HEK293 (cell line): ENCODE results near the gene DMKN.

ENCODE experiments used
- CTCF ChIA-PET: fragments of 350-600 bp; formaldehyde crosslinking; extraction: SDS; loops from one replicate; lab custom pipeline; 2021; ENCODE audit warnings: antibody characterized with exemption; lab: Yijun Ruan, JAX
- POLR2A ChIA-PET: fragments of 300-600 bp; formaldehyde crosslinking; extraction: SDS; loops from one replicate; lab custom pipeline; 2020; ENCODE audit warnings: antibody characterized with exemption, inconsistent platforms; lab: Yijun Ruan, JAX
- H3K27ac ChIP-seq: fragments of 200-500 bp; sonication (Bioruptor generic); 2 replicates; pipeline ENCODE4 v1.5.1; 2014; ENCODE audit warnings: low read depth, low read length, control low read depth, inconsistent platforms; ENCODE audit errors: extremely low read depth
- H3K36me3 ChIP-seq, 2 experiments: fragments of 200-500 bp in 1 of 2; sonication (Bioruptor generic) in 1 of 2; 1 replicate in 1 of 2; 2 replicates in 1 of 2; pipeline ENCODE4 v1.5.1; 2014 to 2017; ENCODE audit warnings: inconsistent platforms in 2 of 2, low read length in 2 of 2; ENCODE audit not compliant: control insufficient read depth in 2 of 2, insufficient read depth in 1 of 2
- H3K4me1 ChIP-seq: fragments of 200-500 bp; sonication (Bioruptor generic); 2 replicates; pipeline ENCODE4 v1.5.1; 2014; ENCODE audit warnings: mild to moderate bottlenecking, low read length, inconsistent platforms; ENCODE audit not compliant: control insufficient read depth, insufficient read depth
- H3K4me3 ChIP-seq: 2 replicates; pipeline ENCODE4 v1.5.1; 2011; ENCODE audit warnings: low read depth, mild to moderate bottlenecking, control low read depth, low read length, moderate library complexity
- H3K9me3 ChIP-seq: fragments of 200-500 bp; sonication (Bioruptor generic); 2 replicates; pipeline ENCODE4 v1.5.1; 2014; ENCODE audit warnings: low read depth, low read length, inconsistent platforms; ENCODE audit not compliant: control insufficient read depth, insufficient read depth
- EGR2 ChIP-seq: fragments of 450-650 bp; formaldehyde crosslinking; IDR thresholded peaks from 2 replicates; pipeline ENCODE4 v1.5.1; 2016; ENCODE audit warnings: low read depth, missing biosample characterization, missing genetic modification characterization
- ELK4 ChIP-seq: IDR thresholded peaks from 2 replicates; pipeline ENCODE4 v1.6.1; 2011; ENCODE audit warnings: mild to moderate bottlenecking, low read depth, low read length, borderline replicate concordance
- FEZF1 ChIP-seq: fragments of 450-650 bp; formaldehyde crosslinking; IDR thresholded peaks from 2 replicates; pipeline ENCODE4 v1.5.1; 2016; ENCODE audit warnings: missing biosample characterization, missing genetic modification characterization
- GLIS1 ChIP-seq: fragments of 450-650 bp; formaldehyde crosslinking; IDR thresholded peaks from 2 replicates; pipeline ENCODE4 v1.5.1; 2016; ENCODE audit warnings: missing biosample characterization, missing genetic modification characterization
- HOXA7 ChIP-seq: sonication (generic); formaldehyde crosslinking; IDR thresholded peaks from 2 replicates; pipeline ENCODE4 v1.8.1; 2022; ENCODE audit warnings: missing genetic modification reagents, borderline replicate concordance
- HOXC10 ChIP-seq: sonication (generic); formaldehyde crosslinking; IDR thresholded peaks from 2 replicates; pipeline ENCODE4 v1.8.1; 2023; ENCODE audit warnings: mild to moderate bottlenecking, missing genetic modification reagents
- KLF17 ChIP-seq: fragments of 450-650 bp; formaldehyde crosslinking; IDR thresholded peaks from 2 replicates; pipeline ENCODE4 v1.5.1; 2016; ENCODE audit warnings: missing biosample characterization, missing genetic modification characterization
- TRIM28 ChIP-seq: IDR thresholded peaks from 2 replicates; pipeline ENCODE4 v1.6.1; 2011; ENCODE audit warnings: low read length, control low read depth, borderline replicate concordance
- WT1 ChIP-seq: fragments of 450-650 bp; formaldehyde crosslinking; IDR thresholded peaks from 2 replicates; pipeline ENCODE4 v1.5.1; 2016; ENCODE audit warnings: missing biosample characterization, missing genetic modification characterization
- ZBTB20 ChIP-seq: fragments of 450-650 bp; formaldehyde crosslinking; IDR thresholded peaks from 2 replicates; pipeline ENCODE4 v1.5.1; 2016; ENCODE audit warnings: missing biosample characterization, missing genetic modification characterization
- ZBTB7A ChIP-seq: fragments of 450-650 bp; formaldehyde crosslinking; IDR thresholded peaks from 2 replicates; pipeline ENCODE4 v1.5.1; 2016; ENCODE audit warnings: low read depth, missing biosample characterization, missing genetic modification characterization
- ZFHX2 ChIP-seq: fragments of 450-650 bp; formaldehyde crosslinking; conservative IDR thresholded peaks from 2 replicates; pipeline ENCODE4 v1.5.1; 2016; ENCODE audit warnings: missing biosample characterization, missing genetic modification characterization
- ZIC2 ChIP-seq: fragments of 450-650 bp; formaldehyde crosslinking; IDR thresholded peaks from 2 replicates; pipeline ENCODE4 v1.5.1; 2016; ENCODE audit warnings: missing biosample characterization, missing genetic modification characterization
- ZNF169 ChIP-seq: fragments of 450-650 bp; formaldehyde crosslinking; IDR thresholded peaks from 2 replicates; pipeline ENCODE4 v1.5.1; 2016; ENCODE audit warnings: missing biosample characterization, missing genetic modification characterization
- ZNF239 ChIP-seq: fragments of 450-650 bp; formaldehyde crosslinking; IDR thresholded peaks from 2 replicates; pipeline ENCODE4 v1.5.1; 2016; ENCODE audit warnings: missing biosample characterization, missing genetic modification characterization
- ZNF350 ChIP-seq: fragments of 450-650 bp; formaldehyde crosslinking; IDR thresholded peaks from 2 replicates; pipeline ENCODE4 v1.5.0; 2017; ENCODE audit warnings: missing biosample characterization, mild to moderate bottlenecking, missing genetic modification characterization
- ZNF404 ChIP-seq: fragments of 450-650 bp; formaldehyde crosslinking; IDR thresholded peaks from 2 replicates; pipeline ENCODE4 v1.5.1; 2017; ENCODE audit warnings: missing biosample characterization, missing genetic modification characterization
- ZNF473 ChIP-seq: fragments of 450-650 bp; formaldehyde crosslinking; IDR thresholded peaks from 2 replicates; pipeline ENCODE4 v1.5.1; 2017; ENCODE audit warnings: missing biosample characterization, missing genetic modification characterization
- ZNF48 ChIP-seq: fragments of 450-650 bp; formaldehyde crosslinking; IDR thresholded peaks from 2 replicates; pipeline ENCODE4 v1.5.1; 2016; ENCODE audit warnings: missing biosample characterization, missing genetic modification characterization
- ZNF548 ChIP-seq: fragments of 450-650 bp; formaldehyde crosslinking; IDR thresholded peaks from 2 replicates; pipeline ENCODE4 v1.5.1; 2016; ENCODE audit warnings: missing biosample characterization, missing genetic modification characterization
- ZNF621 ChIP-seq: fragments of 450-650 bp; formaldehyde crosslinking; IDR thresholded peaks from 2 replicates; pipeline ENCODE4 v1.5.1; 2017; ENCODE audit warnings: missing biosample characterization, missing genetic modification characterization
- ZNF843 ChIP-seq: fragments of 450-650 bp; formaldehyde crosslinking; IDR thresholded peaks from 2 replicates; pipeline ENCODE4 v1.5.1; 2016; ENCODE audit warnings: missing biosample characterization, missing genetic modification characterization
- ZSCAN5A ChIP-seq: fragments of 450-650 bp; formaldehyde crosslinking; IDR thresholded peaks from 2 replicates; pipeline ENCODE4 v1.5.1; 2016; ENCODE audit warnings: missing biosample characterization, missing genetic modification characterization
- TF ChIP-seq, protein P1 (sequence below): fragments of 450-650 bp; formaldehyde crosslinking; IDR thresholded peaks from 2 replicates; pipeline ENCODE4 v1.5.1; 2017; ENCODE audit warnings: missing biosample characterization, missing genetic modification characterization

The DMKN gene

GRCh38 chr19:35501684-35502083 is 11.8 kb downstream of the DMKN start:
- H3K36me3 ChIP-seq: peaks cover 11 to 58% of the 10 kb centered on the region in 2 experiments
- H3K4me3 ChIP-seq: no peak overlapping the region
- no peaks in the 10 kb centered on the region for H3K9me3 ChIP-seq
- H3K4me1 ChIP-seq: peaks cover 3% of the 10 kb centered on the region; the same call in 1 of the 2 replicates
- ChIA-PET CTCF (interaction anchor here (1.2 to 9.8 kb wide), 3 partner anchors 7 to 149 kb away, joined by 8 to 176 read pairs (median 9); partner anchors contain the start of gene KRTDAP), POLR2A (no interaction called here)
- TF ChIP-seq EGR2 (tag by site-specific recombination) (peak; percentile 87), ZSCAN5A (no peak), ZNF473 (0 out of 2 replicates have a peak, but pooled peaks have one; percentile 51), ZIC2 (tag by site-specific recombination) (peak; percentile 17; the same call in 1 of the 2 replicates), ZNF404 (tag by site-specific recombination) (no peak), FEZF1 (no peak), ELK4 (no peak), KLF17 (tag by site-specific recombination) (peak; percentile 90), ZFHX2 (tag by site-specific recombination) (peak; percentile 85), ZNF548 (tag by site-specific recombination) (no peak), ZNF843 (tag by site-specific recombination) (no peak)
- TF ChIP-seq, protein P1, sequence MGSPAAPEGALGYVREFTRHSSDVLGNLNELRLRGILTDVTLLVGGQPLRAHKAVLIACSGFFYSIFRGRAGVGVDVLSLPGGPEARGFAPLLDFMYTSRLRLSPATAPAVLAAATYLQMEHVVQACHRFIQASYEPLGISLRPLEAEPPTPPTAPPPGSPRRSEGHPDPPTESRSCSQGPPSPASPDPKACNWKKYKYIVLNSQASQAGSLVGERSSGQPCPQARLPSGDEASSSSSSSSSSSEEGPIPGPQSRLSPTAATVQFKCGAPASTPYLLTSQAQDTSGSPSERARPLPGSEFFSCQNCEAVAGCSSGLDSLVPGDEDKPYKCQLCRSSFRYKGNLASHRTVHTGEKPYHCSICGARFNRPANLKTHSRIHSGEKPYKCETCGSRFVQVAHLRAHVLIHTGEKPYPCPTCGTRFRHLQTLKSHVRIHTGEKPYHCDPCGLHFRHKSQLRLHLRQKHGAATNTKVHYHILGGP: no peak
- peak overlapping the region; percentile 18; the same call in 1 of the 2 replicates for H3K27ac ChIP-seq

- no peak for TF ChIP-seq TRIM28
- no peak for TF ChIP-seq HOXA7 (CRISPR knock-in tag)
- no peak for TF ChIP-seq ZBTB20 (tag by site-specific recombination)
- CTCF ChIA-PET: interaction anchor here (0.7 to 1.7 kb wide), 4 partner anchors 8 to 148 kb away, joined by 3 to 9 read pairs (median 6); no protein-coding TSS in a partner anchor
- no peak overlapping the region for H3K27ac ChIP-seq
- peaks cover 9 to 49% of the 10 kb centered on the region in 2 experiments for H3K36me3 ChIP-seq
- POLR2A ChIA-PET: interaction anchor here (1.1 kb wide), 1 partner anchor 8 kb away, joined by 3 read pairs; no protein-coding TSS in a partner anchor
- no peak overlapping the region for H3K4me3 ChIP-seq
- no peaks in the 10 kb centered on the region for H3K9me3 ChIP-seq
- peaks cover 3% of the 10 kb centered on the region; the same call in 1 of the 2 replicates for H3K4me1 ChIP-seq
Measured at GRCh38 chr19:35500611-35501010, 12.8 kb downstream of the DMKN start.

GRCh38 chr19:35498984-35499527 is 14.4 kb downstream of the DMKN start:
- Histone ChIP-seq H3K4me1 (peaks cover 3% of the 10 kb centered on the region; the same call in 1 of the 2 replicates), H3K4me3 (no peak overlapping the region), H3K27ac (no peak overlapping the region), H3K9me3 (no peaks in the 10 kb centered on the region), H3K36me3 (peaks cover 4 to 34% of the 10 kb centered on the region in 2 experiments)
- ChIA-PET POLR2A (no interaction called here), CTCF (no interaction called here)
- TF ChIP-seq ZNF239: no peak
- no peak for TF ChIP-seq ZNF350 (tag by site-specific recombination)
- TF ChIP-seq ZNF169 (tag by site-specific recombination): no peak
- no peak for TF ChIP-seq ZNF48
- TF ChIP-seq WT1 (tag by site-specific recombination): no peak
- no peak for TF ChIP-seq GLIS1 (tag by site-specific recombination)
- no peak for TF ChIP-seq HOXC10
- TF ChIP-seq ZNF621 (tag by site-specific recombination): no peak
- TF ChIP-seq ZBTB7A (tag by site-specific recombination): no peak
